ENCODE results near the gene NAT8.
"Not testable (repeated sequence)": the region's sequence is repeated elsewhere in the genome, so short reads cannot be mapped to it uniquely, and the experiment has no call there.

NAT8 gene

GRCh38 chr2:73626237-73626636 lies 16.0 kb downstream of the NAT8 start:
- H2BK15ac ChIP-seq (ENCODE audit: low read depth, poor library complexity, severe bottlenecking); H3K4me2 ChIP-seq (ENCODE audit: low read length, poor library complexity, severe bottlenecking); H3K9me3 ChIP-seq (ENCODE audit: control insufficient read depth, low read length); H2AFZ ChIP-seq (ENCODE audit: low read depth, low read length); H3K36me3 ChIP-seq (ENCODE audit: control insufficient read depth in 1 of 2, insufficient read depth in 2 of 2, low read depth in 1 of 2, low read length in 2 of 2); H3K9ac ChIP-seq (ENCODE audit: low read length); H3K27ac ChIP-seq (ENCODE audit: low read length, poor library complexity, severe bottlenecking); H2BK12ac ChIP-seq (ENCODE audit: low read length in 2 of 2); H4K91ac ChIP-seq (ENCODE audit: low read length); H3K18ac ChIP-seq (ENCODE audit: low read depth in 1 of 2, low read length in 2 of 2); H3K23ac ChIP-seq (ENCODE audit: low read length in 2 of 2); H3K4me3 ChIP-seq (ENCODE audit: insufficient read depth in 1 of 2, low read depth in 1 of 2, low read length in 2 of 2); H3K4ac ChIP-seq (ENCODE audit: low read depth in 1 of 2, low read length in 2 of 2); H4K8ac ChIP-seq (ENCODE audit: low read length); H3K4me1 ChIP-seq (ENCODE audit: control insufficient read depth, insufficient read depth, low read depth, low read length); H2AK5ac ChIP-seq (ENCODE audit: low read length, severe bottlenecking); DNase-seq; H3K79me1 ChIP-seq (replicated peaks; ENCODE audit: low read length, poor library complexity, severe bottlenecking); H3K27me3 ChIP-seq (ENCODE audit: control insufficient read depth in 1 of 2, insufficient read depth in 1 of 2, low read length in 2 of 2); H2BK5ac ChIP-seq (ENCODE audit: low read depth, low read length, poor library complexity, severe bottlenecking); H2BK120ac ChIP-seq (ENCODE audit: low read depth, low read length): not testable (repeated sequence)
- 78% methylated on average over 5 of the region's 5 CpGs for WGBS
- peak overlapping the region in 1 of 2 experiments; percentile 65 for H3K14ac ChIP-seq (ENCODE audit: low read length in 2 of 2)

GRCh38 chr2:73624625-73625024 lies 17.6 kb downstream of the NAT8 start:
- not testable (repeated sequence) for DNase-seq; H3K36me3 ChIP-seq (ENCODE audit: control insufficient read depth in 1 of 2, insufficient read depth in 2 of 2, low read depth in 1 of 2, low read length in 2 of 2); H3K9me3 ChIP-seq (ENCODE audit: control insufficient read depth, low read length); H2AFZ ChIP-seq (ENCODE audit: low read depth, low read length); H3K14ac ChIP-seq (ENCODE audit: low read length in 2 of 2); H3K79me1 ChIP-seq (replicated peaks; ENCODE audit: low read length, poor library complexity, severe bottlenecking); H3K27me3 ChIP-seq (ENCODE audit: control insufficient read depth in 1 of 2, insufficient read depth in 1 of 2, low read length in 2 of 2); H2AK5ac ChIP-seq (ENCODE audit: low read length, severe bottlenecking); H3K4me2 ChIP-seq (ENCODE audit: low read length, poor library complexity, severe bottlenecking); H2BK5ac ChIP-seq (ENCODE audit: low read depth, low read length, poor library complexity, severe bottlenecking); H3K4me1 ChIP-seq (ENCODE audit: control insufficient read depth, insufficient read depth, low read depth, low read length); H3K9ac ChIP-seq (ENCODE audit: low read length); H3K18ac ChIP-seq (ENCODE audit: low read depth in 1 of 2, low read length in 2 of 2); H2BK15ac ChIP-seq (ENCODE audit: low read depth, poor library complexity, severe bottlenecking); H4K91ac ChIP-seq (ENCODE audit: low read length); H4K8ac ChIP-seq (ENCODE audit: low read length); H2BK120ac ChIP-seq (ENCODE audit: low read depth, low read length); H2BK12ac ChIP-seq (ENCODE audit: low read length in 2 of 2); H3K4me3 ChIP-seq (ENCODE audit: insufficient read depth in 1 of 2, low read depth in 1 of 2, low read length in 2 of 2); H3K23ac ChIP-seq (ENCODE audit: low read length in 2 of 2); H3K27ac ChIP-seq (ENCODE audit: low read length, poor library complexity, severe bottlenecking); H3K4ac ChIP-seq (ENCODE audit: low read depth in 1 of 2, low read length in 2 of 2)
- WGBS = 66% methylated on average over 2 of the region's 9 CpGs

- not testable (repeated sequence) for H3K27me3 ChIP-seq (ENCODE audit: control insufficient read depth in 1 of 2, insufficient read depth in 1 of 2, low read length in 2 of 2); H3K36me3 ChIP-seq (ENCODE audit: control insufficient read depth in 1 of 2, insufficient read depth in 2 of 2, low read depth in 1 of 2, low read length in 2 of 2); H3K18ac ChIP-seq (ENCODE audit: low read depth in 1 of 2, low read length in 2 of 2)
These were observed 18.2 kb downstream of the NAT8 start for GRCh38 chr2:73624036-73624435.

GRCh38 chr2:73619925-73620324 lies 22.3 kb downstream of the NAT8 start:
- not testable (repeated sequence) for H3K14ac ChIP-seq (ENCODE audit: low read length in 2 of 2); H3K4me3 ChIP-seq (ENCODE audit: insufficient read depth in 1 of 2, low read depth in 1 of 2, low read length in 2 of 2); H2AFZ ChIP-seq (ENCODE audit: low read depth, low read length); H3K18ac ChIP-seq (ENCODE audit: low read depth in 1 of 2, low read length in 2 of 2); H4K91ac ChIP-seq (ENCODE audit: low read length); H3K36me3 ChIP-seq (ENCODE audit: control insufficient read depth in 1 of 2, insufficient read depth in 2 of 2, low read depth in 1 of 2, low read length in 2 of 2); H3K4ac ChIP-seq (ENCODE audit: low read depth in 1 of 2, low read length in 2 of 2); H3K4me2 ChIP-seq (ENCODE audit: low read length, poor library complexity, severe bottlenecking); H3K23ac ChIP-seq (ENCODE audit: low read length in 2 of 2); H3K9ac ChIP-seq (ENCODE audit: low read length); H2BK12ac ChIP-seq (ENCODE audit: low read length in 2 of 2); H2BK5ac ChIP-seq (ENCODE audit: low read depth, low read length, poor library complexity, severe bottlenecking); H3K4me1 ChIP-seq (ENCODE audit: control insufficient read depth, insufficient read depth, low read depth, low read length); H3K9me3 ChIP-seq (ENCODE audit: control insufficient read depth, low read length); H3K27ac ChIP-seq (ENCODE audit: low read length, poor library complexity, severe bottlenecking); H4K8ac ChIP-seq (ENCODE audit: low read length); H2AK5ac ChIP-seq (ENCODE audit: low read length, severe bottlenecking); H3K27me3 ChIP-seq (ENCODE audit: control insufficient read depth in 1 of 2, insufficient read depth in 1 of 2, low read length in 2 of 2); H3K79me1 ChIP-seq (replicated peaks; ENCODE audit: low read length, poor library complexity, severe bottlenecking); DNase-seq; H2BK15ac ChIP-seq (ENCODE audit: low read depth, poor library complexity, severe bottlenecking); H2BK120ac ChIP-seq (ENCODE audit: low read depth, low read length)
- WGBS = 54% methylated on average over 1 of the region's 3 CpGs

More at GRCh38 chr2:73624036-73624435, 18.2 kb downstream of the NAT8 start:
- not testable (repeated sequence) for H2BK12ac ChIP-seq (ENCODE audit: low read length in 2 of 2); H3K4me3 ChIP-seq (ENCODE audit: insufficient read depth in 1 of 2, low read depth in 1 of 2, low read length in 2 of 2); H3K9me3 ChIP-seq (ENCODE audit: control insufficient read depth, low read length); H2AK5ac ChIP-seq (ENCODE audit: low read length, severe bottlenecking); H3K79me1 ChIP-seq (replicated peaks; ENCODE audit: low read length, poor library complexity, severe bottlenecking); H3K4ac ChIP-seq (ENCODE audit: low read depth in 1 of 2, low read length in 2 of 2); H4K8ac ChIP-seq (ENCODE audit: low read length); H3K14ac ChIP-seq (ENCODE audit: low read length in 2 of 2); H4K91ac ChIP-seq (ENCODE audit: low read length); H2BK120ac ChIP-seq (ENCODE audit: low read depth, low read length); H3K27ac ChIP-seq (ENCODE audit: low read length, poor library complexity, severe bottlenecking); H3K9ac ChIP-seq (ENCODE audit: low read length); H3K23ac ChIP-seq (ENCODE audit: low read length in 2 of 2); H3K4me2 ChIP-seq (ENCODE audit: low read length, poor library complexity, severe bottlenecking); H3K4me1 ChIP-seq (ENCODE audit: control insufficient read depth, insufficient read depth, low read depth, low read length); H2BK5ac ChIP-seq (ENCODE audit: low read depth, low read length, poor library complexity, severe bottlenecking); H2AFZ ChIP-seq (ENCODE audit: low read depth, low read length); H2BK15ac ChIP-seq (ENCODE audit: low read depth, poor library complexity, severe bottlenecking); DNase-seq

Data from mesenchymal stem cell (in vitro differentiated cells and primary cell).